Dedifferentiated amniotic fluid mesenchymal stem cell (primary cell): ENCODE results near the gene CARD19.
"Not testable (repeated sequence)": the region's sequence is repeated elsewhere in the genome, so short reads cannot be mapped to it uniquely, and the experiment has no call there.

Experiments used
- DNase-seq: peaks from one replicate; pipeline ENCODE4 v3.0.0-alpha.2; 2016; ENCODE audit errors: extremely low spot score

CARD19 gene

DNA sequence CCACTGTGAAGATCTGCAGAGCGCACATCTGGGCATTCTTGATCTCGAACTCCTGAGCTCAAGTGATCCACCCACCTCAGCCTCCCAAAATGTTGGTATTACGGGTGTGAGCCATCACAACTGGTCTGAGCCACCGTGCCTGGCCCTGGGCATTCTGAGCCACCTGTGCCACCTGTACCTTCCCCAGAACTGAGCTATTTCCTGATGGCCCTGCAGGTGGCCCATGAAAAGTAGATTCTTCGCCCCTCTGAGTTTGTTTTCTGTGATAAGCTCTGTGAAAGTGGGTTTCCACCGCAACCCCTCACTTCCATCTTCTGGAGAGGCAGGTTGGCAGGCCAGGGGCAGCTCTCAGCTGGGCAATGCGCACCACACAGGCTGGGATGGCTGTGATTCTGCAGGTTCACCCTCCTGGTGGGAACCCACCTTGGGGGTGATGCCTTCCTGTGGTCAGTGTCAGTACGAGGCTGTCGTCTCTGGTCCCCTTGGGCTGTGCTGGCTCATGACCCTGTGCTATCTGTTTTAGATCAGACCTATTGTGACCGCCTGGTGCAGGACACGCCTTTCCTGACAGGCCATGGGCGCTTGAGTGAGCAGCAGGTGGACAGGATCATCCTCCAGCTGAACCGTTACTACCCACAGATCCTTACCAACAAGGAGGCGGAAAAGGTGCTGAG lies 11.3 kb downstream of the CARD19 start:
- no peak for DNase-seq

DNA sequence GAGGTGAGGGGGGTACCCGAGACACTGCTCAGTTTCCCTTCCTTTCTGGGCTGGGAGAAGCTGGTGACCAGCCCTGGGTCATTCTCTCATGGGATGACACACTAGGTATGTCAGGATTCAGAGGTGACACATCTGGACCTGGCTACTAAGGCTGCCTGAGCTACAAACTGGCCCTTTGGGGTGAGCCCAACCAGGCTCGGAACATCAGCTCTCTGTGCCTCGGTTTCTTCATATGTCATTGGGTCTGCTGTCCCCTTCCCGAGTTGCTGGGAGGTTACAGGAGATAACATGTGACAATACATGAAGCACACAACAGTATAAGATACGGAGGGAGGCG lies 11.8 kb downstream of the CARD19 start:
- no peak for DNase-seq

DNA sequence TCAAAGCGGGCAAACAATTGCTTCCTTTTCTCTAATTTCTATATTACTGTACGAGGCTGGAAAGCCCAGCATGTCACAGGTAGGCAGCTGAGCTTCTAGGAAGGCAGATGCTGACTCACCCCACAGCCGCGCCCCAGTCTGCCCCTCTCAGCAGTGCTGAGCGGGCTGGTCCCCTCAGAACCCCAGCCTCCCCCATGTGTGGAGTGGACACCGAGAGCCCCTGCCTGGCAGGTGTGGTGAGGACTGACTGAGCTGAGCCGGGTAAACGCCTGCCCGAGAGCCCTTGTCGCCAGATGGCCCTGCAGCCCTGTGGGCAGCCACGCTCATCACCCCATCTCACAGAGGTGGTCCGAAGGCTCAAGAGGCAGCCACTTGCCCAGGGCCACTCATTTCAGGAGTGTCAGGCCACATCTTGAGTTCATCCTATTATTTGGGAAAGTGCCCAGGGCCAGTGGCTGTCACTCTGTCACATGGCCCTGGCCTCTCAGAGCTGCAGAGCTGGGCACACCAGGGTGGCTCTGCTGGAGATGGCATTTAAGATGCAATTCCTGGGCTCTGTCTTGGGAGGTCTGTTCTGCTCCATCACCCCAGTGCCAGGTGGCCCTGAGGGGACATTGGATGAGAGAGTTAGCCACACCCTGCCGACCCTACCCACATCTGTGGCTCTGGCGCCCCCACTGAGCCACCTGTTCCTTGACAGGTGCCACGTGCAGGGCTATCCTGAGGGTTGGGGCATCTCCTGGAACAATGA lies 12.4 kb downstream of the CARD19 start:
- DNase-seq = no peak

DNA sequence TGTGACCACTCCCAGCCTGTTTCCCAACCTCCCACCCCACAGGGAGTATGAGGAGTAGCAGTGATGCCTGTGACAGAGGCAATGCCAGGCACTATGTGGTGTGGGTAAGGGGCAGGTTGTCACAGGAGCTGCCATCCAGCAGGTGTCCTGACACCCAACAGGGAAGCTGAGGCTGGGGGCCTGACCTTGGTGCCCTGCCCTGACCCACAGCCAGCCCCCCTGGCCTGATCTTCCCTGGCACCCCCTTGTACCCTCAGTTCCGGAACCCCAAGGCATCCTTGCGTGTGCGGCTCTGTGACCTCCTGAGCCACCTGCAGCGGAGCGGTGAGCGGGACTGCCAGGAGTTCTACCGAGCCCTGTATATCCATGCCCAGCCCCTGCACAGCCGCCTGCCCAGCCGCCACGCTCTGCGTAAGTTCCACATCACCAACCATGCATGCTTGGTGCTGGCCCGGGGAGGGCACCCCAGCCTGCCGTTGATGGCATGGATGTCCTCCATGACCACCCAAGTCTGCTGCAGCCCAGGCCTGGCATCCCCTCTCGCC lies 14.4 kb downstream of the CARD19 start:
- DNase-seq = no peak

DNA sequence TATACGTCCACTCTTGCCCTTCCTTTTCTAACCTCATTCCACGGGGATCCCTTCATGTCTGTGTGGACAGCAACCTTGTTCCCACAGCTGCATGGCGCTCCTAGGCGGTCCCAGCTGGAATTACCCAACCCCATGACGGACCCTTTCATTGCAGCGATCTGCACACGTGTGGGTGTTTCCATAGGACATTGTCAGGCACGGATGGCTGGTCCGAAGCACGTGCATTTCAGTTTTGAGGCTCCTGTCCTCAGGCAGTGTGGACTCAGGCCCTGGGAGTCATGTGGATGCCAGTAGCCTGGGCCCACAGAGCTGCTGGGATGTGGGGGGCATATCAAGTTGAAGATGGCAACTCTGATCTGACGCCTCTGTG lies 15.0 kb downstream of the CARD19 start:
- DNase-seq = no peak

DNA sequence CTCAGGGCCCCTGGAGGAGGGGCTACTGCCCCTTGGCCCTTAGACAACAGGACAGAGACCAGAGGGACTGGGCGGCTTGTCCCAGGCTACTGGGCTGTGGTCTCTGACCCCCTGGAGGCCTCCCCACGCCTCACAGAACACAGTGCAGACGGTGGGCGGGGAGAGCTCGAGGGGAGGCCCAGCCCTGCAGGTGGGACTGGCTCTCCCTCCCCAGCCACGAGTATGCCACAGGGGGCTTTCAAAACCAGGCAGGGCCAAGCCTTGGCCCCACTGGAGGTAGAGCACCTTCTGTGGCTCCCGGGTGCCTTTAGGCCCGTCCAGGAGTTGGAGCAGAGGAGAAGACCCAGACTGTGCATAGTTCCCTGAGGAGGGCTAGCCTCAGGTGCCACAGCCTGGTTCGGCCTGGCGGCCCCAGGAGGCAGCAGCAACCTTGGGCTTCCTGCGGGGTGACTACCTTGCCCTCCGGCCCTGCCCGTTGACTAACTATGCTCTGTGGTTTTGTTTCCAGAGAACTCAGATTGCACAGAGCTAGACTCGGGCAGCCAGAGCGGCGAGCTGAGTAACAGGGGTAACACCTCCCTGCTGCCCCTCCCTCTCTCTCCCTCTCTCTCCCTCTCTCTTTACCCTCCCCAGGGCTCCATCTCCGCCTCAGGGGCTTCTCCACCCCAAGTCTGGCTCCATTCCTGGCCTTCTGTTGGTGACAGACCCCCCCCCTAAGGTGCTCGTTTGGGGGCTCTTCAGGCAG lies 15.5 kb downstream of the CARD19 start:
- DNase-seq = no peak

DNA sequence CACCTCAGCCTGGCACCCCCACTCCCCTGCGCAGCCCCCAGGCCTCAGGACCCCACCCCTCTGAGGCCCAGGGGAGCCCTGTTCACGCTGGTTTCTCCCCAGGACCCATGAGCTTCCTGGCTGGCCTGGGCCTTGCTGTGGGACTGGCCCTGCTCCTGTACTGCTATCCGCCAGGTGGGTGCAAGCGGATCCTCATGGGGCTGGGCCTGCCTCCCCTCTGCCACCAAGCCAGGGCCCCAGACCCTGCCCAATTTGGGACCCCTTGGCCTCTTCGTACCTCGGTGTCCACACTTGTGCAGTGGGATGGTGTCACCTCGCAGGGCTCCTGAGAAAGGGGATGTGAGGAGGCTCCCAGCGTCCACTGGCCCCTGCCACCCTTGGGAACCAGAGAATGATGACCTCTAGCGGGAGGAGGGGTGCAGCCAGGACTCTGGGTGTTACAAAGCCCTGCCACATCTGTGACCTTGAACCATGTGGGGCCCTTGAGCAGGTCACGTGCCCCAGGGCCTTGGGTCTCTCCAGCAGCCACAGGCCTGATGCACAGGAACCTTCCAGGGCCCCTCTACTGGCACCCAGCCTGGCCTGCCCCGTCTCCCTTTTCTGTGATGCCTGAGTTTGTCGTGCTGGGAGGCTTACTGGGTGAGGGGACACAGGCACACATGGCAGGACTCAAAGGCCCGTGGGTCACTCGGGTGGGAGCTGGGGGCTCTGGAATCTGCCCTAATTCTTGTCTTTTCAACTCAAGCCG lies 16.3 kb downstream of the CARD19 start:
- no peak for DNase-seq

DNA sequence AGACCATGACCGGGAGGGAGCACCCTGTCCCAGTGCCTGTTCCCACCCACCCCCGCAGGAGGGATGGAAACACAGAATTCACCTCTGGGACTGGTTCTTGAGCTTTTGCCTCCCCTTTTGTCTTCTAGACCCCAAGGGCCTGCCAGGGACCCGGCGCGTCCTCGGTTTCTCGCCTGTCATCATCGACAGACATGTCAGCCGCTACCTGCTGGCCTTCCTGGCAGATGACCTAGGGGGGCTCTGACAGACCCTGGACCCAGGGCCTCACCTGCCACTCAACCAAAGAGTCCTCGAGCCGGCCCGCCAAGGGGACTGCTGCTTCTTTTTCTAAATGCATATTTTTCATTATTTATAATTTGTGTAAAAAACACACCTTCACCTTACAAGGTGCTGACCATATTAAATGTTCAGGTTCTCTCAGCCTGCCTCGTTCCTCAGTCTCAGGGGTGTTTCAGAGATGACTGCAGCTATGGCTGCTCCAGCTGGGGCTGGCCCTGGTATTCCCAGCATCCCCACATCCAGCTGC lies 16.9 kb downstream of the CARD19 start:
- DNase-seq = no peak

DNA sequence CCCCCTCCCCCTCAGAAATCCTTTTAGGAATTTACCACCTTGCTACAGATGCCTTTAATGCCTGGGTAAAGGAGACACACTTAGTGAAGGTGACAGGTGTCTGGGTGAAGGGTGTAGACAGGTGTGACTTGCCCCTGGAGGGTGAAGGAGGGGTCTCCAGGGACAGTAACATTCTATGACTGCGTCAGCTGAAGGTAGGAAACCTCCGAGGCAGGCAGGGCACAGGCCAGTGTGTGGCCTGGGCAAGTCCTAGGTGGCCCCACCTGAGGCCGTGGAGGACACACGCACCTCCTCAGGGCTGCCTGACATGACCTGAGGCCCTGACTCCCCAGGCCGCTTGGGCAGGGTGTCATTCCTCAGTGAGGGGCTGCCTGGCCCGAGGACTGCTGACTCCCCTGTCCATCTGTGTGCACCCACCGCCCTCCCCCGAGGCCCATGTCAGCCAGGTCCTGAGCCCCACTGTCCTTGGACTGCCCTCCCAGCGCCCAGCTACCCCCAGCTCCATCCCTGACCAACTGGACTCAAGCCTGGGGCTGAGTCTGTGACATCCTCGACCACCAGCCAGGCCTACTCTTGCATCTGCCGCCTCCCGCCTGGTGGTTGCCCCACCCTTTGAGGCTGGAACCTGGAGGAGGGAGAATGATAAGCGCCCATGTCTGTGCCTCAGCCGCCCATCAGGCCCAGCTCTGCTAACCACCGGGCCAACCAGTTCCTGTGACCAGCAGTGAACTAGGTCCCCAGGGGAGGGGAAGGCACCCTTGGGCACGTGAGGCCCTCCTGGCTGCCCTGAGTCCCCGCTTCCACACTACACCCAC lies 18.4 kb downstream of the CARD19 start:
- no peak for DNase-seq

DNA sequence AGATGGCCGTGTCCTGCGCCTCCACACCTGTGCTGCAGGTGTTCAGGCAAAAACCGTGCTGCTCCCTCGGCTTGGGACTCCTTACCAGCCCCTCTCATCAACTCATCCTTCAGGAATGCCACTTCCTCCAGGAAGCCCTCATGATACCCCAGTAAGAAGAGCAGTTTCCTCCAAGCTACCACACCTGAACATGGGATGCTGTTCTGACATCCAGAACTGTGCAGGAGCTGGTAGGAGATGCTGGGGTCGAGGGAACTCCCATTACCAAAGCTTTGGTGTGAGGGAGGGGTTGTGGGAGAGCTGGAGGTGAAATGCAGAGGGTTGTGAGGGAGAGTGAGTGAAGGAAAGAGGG lies 18.9 kb downstream of the CARD19 start:
- no peak for DNase-seq

DNA sequence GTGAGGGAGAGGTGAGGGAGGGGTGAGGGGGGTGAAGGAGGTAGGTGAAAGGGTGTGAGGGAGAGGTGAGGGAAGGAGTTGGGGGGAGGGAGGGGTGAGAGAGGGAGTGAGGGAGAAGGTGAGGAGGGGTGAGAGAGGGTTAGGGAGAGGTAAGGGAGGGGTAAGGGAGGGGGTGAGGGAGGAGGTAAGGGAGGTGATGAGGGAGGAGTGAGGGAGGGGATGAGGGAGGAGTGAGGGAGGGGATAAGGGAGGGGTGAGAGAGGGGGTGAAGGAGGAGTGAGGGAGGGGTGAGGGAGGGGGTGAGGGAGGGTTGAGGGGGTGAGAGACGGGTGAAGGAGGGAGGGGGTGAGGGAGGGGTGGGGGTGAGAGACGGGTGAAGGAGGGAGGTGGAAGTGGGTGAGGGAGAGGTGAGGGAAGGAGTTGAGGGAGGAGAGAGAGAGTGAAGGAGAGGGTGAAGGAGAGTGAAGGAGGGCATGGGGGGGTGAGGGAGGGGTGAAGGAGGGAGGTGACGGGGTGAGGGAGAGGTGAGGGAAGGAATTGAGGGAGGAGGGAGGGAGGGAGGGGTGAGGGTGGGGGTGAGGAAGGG lies 19.6 kb downstream of the CARD19 start:
- no peak for DNase-seq

DNA sequence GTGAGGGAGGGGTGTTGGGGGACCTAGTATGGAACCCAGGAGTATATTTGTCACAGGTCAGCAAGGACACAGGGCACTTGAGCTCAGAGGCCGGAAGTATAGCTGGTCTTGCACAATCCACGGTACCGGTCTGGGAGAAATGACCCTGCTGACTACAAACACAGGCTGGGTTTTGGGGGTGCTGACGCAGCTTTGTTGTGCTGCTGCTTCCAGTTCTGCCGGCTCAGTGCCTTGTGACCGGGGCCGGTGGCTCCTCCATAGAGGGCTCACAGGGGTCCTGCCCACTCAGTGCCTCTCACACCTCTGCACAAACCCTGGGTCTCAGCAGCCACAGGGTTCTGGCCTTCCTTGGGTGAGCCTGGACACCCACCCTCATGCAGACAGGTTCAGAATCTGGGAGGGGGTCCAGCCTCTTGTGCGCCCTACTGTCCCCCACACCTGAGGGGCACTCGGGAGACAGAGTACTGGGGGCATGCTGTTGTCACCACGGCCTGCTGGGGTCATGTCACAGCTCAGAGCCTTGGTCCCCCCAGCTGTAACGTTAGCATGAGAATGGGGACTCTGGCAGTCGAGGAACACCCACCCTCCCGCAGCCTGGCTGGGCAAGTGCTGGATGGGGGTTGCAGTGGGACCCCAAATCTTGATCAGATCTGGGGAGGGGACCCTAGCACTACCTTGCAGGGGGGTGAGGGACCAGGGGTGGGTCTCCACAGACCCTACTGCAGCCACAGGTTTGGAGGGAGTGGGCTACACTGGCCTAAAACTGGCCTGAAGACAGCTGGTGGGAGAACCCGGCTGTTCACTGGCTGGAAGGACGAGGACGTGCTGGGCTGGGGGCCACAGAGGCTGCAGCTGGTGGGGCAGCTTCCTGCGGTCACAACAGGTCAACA lies 20.3 kb downstream of the CARD19 start:
- DNase-seq = no peak

DNA sequence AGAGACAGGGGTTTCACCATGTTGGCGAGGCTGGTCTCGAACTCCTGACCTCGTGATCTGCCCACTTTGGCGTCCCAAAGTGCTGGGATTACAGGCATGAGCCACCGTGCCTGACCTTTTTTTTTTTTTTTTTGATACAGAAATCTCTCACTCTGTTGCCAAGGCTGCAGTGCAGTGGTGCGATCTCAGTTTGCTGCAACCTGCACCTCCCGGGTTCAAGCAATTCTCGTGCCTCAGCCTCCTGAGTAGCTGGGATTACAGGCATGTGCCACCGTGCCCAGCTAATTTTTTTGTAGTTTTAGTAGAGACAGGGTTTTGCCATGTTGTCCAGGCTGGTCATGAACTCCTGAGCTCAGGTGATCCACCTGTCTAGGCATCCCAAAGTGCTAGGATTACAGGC lies 21.5 kb downstream of the CARD19 start:
- not testable (repeated sequence) for DNase-seq

DNA sequence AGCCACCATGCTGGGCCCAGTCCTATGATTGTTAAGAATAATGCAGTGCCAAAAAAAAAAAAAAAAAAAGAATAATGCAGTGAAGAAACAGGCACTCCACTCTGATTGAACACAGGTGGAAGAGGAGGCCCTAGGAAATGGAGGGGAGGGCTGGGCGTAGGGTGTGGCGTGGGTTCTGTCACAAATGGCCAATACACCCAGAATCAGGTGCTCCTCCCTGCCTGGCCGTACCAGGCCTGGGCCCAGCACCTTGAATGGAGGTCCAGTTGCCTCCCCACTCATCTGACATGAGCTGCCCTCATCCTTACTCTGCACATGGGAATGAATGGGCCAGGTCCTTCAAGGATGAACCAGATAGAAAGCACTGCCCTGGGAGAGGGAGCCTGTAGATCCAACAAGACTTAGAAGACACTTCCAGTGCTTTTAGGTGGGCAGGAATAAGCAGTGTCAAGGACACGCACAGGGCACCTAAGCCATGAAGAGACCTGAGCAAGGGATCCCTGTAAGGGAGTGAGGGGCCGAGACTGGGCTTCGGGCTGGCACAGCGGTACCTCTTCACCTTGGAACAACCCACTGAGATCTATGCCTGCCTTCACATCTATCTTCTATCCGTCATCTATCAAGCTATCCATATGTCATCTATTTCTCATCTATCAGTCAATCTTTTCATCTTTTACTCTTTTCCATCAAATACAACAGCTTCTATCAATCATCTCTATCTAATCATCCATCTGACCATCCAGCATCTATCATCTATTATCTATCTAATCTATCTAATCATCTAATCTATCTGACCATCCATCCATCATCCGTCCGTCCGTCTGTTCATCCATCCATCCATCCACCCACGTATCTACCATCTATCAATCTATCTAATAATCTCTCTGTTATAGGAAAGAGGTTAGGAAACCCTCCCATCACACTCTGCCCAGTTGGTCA lies 22.2 kb downstream of the CARD19 start:
- DNase-seq = no peak

DNA sequence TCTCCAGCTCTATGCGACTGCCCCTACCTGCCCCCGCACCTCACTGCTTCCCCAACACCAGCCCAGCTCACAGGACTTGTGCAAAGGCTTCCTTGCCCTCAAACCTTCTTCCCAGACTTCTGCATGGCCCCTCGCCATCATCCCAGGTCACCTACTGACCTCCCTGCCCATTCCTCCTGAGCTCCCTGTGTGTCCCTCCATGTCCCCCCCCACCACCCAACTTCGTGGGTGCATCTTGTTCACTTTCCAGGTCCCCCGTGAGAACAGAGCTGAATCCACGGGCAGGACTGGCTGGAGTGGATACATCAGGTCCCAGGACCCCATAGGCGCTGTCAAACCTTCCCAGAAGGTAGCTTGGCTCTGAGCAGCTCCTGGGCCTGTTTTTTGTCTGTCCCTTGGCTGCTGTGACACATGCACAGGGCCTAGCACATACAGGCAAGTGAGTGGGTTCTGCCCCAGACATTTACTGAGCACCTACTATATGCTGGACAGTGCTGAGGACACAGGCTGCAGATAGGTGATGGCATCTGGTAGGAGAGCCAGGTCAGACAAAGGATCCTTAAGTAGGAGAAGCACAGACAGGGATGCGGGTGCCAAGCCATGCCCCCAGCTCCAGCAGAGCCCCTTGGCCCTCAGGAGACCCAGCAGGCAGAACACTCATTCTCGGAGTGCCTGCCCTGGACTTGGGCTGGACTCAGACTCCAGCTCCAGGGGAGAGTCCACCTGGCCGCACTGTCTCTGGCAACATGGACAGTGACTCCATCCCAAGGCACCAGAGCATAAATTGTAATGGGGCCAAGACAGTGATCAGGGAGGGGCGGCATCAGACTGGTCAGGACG lies 23.1 kb downstream of the CARD19 start:
- DNase-seq = no peak

DNA sequence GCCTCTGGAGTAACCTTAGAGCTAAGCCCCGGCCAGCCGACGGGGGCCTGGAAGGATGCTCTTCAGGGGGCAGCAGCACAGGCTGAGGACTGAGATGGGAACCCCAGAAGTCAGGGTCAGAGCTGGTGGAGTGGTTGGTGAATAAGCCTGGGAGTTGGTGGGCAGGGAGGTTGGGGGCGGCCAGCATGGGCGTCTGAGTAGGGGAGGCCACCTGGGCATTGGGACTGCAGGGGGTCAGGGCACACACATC lies 23.6 kb downstream of the CARD19 start:
- DNase-seq = no peak

DNA sequence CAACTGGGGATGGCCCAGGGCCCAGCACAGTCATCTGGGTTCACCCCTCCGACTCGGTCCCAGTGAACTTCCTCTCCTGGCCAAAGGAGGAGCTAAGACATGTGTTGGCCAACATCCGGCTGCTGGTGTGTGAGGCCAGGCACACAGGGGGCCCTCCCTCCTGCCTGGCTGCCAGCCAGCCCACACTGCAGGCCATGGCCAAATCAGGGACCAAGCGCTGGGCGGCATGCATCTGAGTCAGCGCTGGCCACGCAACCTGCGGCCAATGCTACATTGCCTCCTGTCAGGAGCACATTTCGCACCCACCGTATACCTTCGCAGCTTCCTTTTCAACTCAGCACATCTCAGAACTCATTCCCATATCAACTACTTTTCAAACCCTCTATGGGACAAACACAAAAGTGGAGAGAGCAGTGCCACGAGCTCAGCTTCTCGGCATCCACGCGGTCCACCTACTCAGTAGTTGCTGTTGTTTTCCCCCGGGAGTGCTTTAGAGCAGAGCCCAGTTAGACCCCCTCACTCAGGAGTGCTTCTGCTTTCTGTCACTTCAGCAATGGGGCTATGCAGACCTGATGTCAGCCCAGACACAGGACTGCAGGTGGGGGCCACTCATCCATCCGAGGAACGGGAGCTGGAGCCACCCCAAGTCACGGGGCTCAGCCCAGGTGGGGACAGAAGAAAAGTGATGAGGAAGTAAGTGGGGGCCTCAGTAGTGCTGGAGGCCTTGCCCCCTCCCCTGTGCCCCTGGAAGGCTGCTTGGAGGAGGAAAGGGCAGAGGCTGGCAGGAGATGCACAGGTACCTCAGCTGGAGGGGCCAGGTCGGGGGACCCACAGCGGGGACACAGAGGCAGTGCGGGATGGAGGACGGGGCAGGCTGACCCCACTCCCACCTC lies 24.2 kb downstream of the CARD19 start:
- DNase-seq = no peak
